Retina (tissue), 1 donor: ENCODE results near the gene GIT2.
A peak's percentile ranks its signal among the peaks of the same experiment; 100 is the strongest.

Source experiments
- DNase-seq: peaks from one replicate; pipeline ENCODE4 v3.0.0-alpha.2; 2016

GIT2 gene

GRCh38 chr12:109885616-109886015, 110.6 kb downstream of the GIT2 start:
- DNase-seq, result no peak

DNA sequence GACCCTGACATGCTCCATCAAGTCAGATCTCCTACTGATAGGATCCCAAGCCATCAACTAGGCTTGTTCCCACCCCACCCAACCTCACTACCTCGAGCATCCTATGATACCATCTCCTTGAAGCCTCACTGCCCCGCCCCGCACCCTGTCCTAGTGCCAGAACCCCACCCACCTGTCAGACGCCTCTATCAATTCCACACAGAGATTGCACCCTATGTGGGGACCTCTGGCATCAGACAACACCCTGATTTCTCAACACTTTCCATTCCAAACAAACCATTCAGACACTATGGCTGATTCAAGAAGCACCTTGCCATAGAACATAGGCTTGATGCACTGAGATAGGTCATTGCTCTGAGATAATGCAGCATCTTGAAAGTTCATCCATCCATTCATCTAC, 112.7 kb downstream of the GIT2 start:
- DNase-seq, result no peak

DNA sequence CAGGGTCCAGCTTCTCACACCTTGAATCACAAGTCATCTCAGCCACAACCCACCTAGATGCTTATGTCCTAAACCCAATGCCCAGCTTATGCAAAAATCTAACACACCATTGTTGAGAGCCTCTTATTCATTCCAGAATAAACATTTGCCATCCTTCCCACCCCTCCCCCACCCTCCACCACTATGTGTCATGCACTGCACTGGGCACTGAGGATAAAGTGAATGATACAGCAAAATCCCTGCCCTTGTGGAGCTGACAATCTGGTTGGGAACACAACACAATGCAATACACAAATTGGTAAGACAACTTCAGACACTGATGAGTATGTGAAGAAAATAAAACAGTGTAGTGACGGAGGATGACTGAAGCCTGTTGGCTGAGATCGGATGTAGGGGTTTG, 114.4 kb downstream of the GIT2 start:
- no peak for DNase-seq

- DNase-seq, result no peak
These were observed 115.2 kb downstream of the GIT2 start for GRCh38 chr12:109880938-109881337.

DNA sequence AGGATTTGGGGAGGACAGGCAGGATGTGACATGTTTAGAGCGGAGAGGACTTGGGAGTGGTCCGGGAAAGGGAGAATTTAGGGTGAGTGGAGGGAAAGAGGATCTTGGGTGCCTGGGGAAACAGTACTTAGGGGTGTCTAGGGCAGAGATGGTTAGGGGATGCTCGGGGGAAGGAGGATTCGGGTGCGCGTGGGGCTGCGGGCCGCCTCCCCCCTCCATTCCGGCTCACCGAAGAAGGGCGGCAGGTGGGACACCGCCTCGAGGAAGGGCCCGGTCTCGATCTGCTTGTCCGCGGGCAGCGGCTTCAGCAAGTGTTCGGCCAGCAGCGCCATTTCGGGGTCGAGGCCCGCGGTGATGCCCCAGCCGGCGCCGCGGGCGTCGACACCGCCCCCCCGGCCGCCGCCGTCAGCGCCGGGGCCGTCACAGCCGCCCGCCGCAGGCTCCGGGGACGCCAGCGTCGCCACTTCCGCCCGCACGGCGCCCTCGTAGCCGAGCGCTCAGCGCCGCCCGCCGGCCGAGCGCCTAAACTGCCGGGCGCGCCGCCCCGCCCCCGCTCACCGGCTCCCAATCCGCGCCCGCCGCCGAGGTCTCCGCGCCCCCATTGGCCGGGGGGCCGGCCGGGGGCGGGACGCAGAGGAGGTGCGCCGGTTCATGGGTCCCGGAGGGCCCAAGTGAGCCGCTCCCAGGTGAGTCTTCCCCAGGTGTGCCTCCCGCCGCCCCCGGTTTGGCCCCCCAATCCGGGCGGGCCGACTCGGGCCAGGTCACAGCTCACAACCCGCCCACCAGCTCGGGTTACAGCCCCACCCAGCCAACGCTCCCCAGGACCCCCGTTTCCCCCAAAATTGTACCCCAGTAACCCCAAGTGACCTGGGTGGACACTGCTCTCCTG, 115.9 kb downstream of the GIT2 start, which contains the start of gene GLTP:
Gene GLTP (minus strand): TSS at position 499 of the 889 bp plus-strand sequence. CDS start 167 bp downstream, at position 332.
- peak; percentile 84 for DNase-seq
